Neutrophil (primary cell): Measurements from ENCODE around the gene ATAD3B.

Source experiments
- H3K27ac ChIP-seq: fragments of 200-600 bp; sonication (generic); 2 replicates; pipeline ENCODE4 v1.5.1; 2016; ENCODE audit warnings: mild to moderate bottlenecking, moderate library complexity
- H3K27me3 ChIP-seq: fragments of 200-600 bp; sonication (generic); 2 replicates; pipeline ENCODE4 v1.6.0; 2016; ENCODE audit warnings: mild to moderate bottlenecking
- H3K36me3 ChIP-seq: fragments of 200-600 bp; sonication (generic); 2 replicates; pipeline ENCODE4 v1.5.1; 2017
- H3K4me1 ChIP-seq, 2 experiments: fragments of 200-600 bp in 1 of 2; sonication (generic) in 1 of 2; 1 replicate in 1 of 2; 2 replicates in 1 of 2; pipeline versions ENCODE4 v1.5.1 to v1.6.1; 2013 to 2016; ENCODE audit warnings: low read depth in 1 of 2, low read length in 1 of 2, mild to moderate bottlenecking in 1 of 2, moderate library complexity in 1 of 2; ENCODE audit not compliant: control insufficient read depth in 1 of 2, insufficient read depth in 1 of 2
- H3K4me3 ChIP-seq, 2 experiments: fragments of 200-600 bp in 1 of 2; sonication (generic) in 1 of 2; 1 replicate in 1 of 2; 2 replicates in 1 of 2; pipeline ENCODE4 v1.5.1; 2013 to 2016; ENCODE audit warnings: low read depth in 1 of 2, low read length in 1 of 2, mild to moderate bottlenecking in 1 of 2, moderate library complexity in 1 of 2
- H3K9me3 ChIP-seq: fragments of 200-600 bp; sonication (generic); 2 replicates; pipeline ENCODE4 v1.5.1; 2016
- TF ChIP-seq, protein P1 (sequence below): fragments of 200-600 bp; sonication (generic); IDR thresholded peaks from 2 replicates; pipeline ENCODE4 v1.5.1; 2016; ENCODE audit warnings: antibody characterized with exemption

ATAD3B gene

DNA sequence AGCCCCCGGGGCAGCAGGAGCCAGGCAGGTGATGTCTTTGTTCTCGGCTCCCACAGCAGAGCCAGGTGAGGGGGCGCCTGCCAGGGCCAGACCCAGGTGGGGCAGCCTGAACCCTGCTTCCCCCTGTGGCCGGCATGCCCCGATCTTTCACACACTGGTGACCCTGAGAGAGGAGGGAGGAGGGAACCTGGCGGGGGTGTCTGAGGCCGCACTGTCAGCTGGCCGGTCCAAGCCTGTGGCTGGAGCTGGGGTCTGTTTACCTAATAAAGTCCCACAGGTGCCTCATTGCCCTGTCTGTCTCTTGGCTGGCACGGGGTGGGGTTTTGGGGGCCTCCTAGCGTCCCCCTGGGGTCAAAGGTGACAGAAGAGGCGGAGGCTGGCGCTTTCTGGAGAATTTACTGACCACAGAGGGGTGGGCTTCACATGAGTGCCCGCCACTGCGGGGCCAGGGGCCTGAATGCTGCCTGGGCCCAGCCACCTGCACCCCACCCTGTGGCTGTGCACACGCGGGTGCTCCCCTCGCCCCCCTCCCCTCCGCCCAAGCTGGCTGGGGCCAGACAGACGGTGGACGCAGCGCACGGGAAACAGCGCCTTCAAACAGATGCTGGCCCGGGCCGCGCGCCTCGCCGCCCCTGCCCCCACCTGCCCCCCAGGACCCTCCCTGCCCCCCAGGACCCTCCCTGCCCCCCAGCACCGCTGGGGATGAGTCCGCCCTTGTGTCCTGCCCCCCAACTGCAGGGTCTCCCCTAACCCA is 63.0 kb downstream of the ATAD3B start:
- TF ChIP-seq, protein P1, sequence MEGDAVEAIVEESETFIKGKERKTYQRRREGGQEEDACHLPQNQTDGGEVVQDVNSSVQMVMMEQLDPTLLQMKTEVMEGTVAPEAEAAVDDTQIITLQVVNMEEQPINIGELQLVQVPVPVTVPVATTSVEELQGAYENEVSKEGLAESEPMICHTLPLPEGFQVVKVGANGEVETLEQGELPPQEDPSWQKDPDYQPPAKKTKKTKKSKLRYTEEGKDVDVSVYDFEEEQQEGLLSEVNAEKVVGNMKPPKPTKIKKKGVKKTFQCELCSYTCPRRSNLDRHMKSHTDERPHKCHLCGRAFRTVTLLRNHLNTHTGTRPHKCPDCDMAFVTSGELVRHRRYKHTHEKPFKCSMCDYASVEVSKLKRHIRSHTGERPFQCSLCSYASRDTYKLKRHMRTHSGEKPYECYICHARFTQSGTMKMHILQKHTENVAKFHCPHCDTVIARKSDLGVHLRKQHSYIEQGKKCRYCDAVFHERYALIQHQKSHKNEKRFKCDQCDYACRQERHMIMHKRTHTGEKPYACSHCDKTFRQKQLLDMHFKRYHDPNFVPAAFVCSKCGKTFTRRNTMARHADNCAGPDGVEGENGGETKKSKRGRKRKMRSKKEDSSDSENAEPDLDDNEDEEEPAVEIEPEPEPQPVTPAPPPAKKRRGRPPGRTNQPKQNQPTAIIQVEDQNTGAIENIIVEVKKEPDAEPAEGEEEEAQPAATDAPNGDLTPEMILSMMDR = no peak
- H3K27me3 ChIP-seq = peaks cover 15% of the 10 kb centered on the region
- H3K27ac ChIP-seq = no peak overlapping the region
- H3K9me3 ChIP-seq = no peaks in the 10 kb centered on the region
- H3K36me3 ChIP-seq = peaks cover 15% of the 10 kb centered on the region
- no peaks in the 10 kb centered on the region for H3K4me1 ChIP-seq
- no peak overlapping the region for H3K4me3 ChIP-seq

DNA sequence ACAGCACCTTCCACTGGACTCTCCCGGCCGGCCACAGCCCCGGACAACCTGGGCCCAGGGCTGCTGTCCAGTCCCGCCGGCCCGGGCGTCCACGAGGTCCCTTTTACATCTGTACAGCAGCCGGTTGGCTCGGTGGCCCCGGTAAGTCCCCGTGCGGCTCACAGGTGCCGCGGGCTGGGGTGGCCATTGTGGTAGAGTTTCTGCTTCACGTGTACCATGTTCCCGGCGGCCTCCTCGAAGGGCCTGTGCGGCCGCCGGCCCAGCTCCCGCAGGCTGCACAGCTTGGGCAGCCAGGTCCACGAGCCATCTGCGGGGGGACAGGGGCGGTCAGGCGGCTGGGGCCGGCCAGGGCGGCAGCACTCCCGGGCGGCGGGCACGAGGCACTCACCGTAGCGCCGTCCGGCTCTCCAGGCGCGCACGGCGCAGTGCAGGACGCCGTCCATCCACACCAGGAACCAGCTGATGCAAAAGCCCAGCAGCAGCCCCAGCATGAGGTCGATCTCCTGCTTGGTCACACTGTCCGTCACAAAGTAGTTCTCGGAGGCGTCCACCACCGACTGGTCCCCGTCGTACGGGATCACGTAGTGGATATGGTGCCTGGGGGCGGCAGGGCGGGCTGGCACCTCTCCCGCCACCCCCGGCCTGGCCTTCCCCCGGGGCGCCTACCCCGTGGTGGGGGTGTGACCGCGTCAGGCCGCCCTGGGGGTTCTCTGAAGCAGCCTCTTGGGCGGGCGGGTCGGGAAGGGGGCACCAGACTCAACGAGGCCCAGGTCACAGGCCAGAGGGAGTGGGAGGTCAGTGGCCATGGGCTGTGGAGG is 63.8 kb downstream of the ATAD3B start:
- Histone ChIP-seq H3K36me3 (peaks cover 15% of the 10 kb centered on the region), H3K27me3 (peaks cover 23% of the 10 kb centered on the region)

DNA sequence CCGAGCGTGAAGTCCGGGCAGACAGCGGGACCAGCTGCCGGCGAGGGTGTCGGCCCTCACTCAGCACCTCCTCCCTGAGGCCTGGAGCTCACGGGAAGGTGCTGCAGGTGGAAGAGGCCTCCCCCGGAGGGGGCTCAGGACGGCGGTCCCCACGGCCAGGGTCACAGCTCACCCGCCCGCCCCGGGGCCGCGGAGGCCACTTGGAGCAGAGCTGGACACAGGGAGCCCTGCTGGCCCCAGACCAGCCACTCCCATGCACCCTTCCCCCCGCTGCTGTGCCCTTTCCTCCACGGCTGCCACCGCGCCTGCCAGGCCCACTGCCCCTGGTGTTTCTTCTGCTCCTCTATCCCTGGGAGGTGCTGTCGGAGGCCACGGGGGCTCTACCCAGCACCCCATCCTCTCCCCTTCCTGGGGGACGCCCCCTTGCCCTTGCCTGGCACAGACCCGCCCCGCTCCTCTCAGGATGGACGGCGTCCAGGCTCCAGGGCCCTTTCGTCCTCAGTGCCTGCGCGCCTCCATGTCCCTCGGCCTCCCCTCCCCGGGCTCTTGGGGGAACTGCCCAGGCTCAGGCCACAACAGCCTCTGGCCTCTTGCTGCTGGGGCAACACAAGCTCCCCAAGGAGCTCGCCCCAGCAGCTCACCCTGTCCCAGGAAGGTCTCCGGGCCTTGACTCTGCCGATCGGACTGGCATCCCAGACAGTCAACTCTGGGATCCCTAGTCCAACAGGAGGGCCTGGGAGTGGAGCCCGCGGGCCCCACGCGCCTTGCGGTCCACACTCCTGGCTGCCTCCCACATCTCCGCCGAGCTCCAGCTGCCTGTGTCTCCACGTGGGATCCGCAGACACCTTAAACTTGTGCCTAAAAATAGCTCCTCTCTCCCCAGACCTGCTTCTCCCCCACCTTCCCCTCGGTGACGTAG is 64.7 kb downstream of the ATAD3B start:
- peaks cover 0 to 6% of the 10 kb centered on the region in 2 experiments for H3K4me1 ChIP-seq
- no peaks in the 10 kb centered on the region for H3K9me3 ChIP-seq
- no peak overlapping the region for H3K4me3 ChIP-seq
- TF ChIP-seq, protein P1 = no peak
- H3K27ac ChIP-seq = no peak overlapping the region
- peaks cover 32% of the 10 kb centered on the region for H3K27me3 ChIP-seq
- H3K36me3 ChIP-seq = peaks cover 22% of the 10 kb centered on the region

More for the DNA sequence above, 63.8 kb downstream of the ATAD3B start:
- Histone ChIP-seq H3K4me3 (no peak overlapping the region), H3K4me1 (peaks cover 0 to 1% of the 10 kb centered on the region in 2 experiments), H3K27ac (no peak overlapping the region), H3K9me3 (no peaks in the 10 kb centered on the region)
- TF ChIP-seq, protein P1 = no peak

DNA sequence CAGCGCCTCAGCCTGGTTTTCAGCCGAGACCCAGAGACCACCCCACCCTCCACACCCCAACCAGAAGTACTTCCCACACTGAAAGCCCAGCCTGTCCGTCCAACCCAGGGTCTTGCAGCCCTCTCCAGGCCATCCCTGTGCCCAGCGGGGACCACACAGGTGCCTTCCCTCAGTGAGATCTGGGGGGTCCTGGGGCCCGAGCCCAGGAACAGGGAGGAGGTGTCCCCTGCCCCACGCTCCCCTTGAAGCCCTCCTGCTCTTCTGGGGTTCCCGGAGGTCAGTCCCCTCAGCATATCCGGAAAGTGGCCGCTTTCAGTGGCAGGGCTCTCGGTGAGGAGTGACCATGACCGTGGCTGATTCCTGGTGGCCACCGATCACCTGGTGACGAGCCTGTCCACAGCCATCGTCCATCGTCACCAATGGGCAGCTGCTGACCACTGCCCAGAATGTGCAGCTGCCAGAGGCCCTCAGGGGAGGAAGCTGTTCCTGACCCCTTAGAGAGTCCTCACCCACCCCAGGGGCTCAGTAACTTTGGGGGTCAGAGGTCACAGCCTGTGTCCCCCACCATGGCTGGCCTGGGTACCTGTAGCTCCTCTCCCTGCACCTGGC is 65.5 kb downstream of the ATAD3B start:
- Histone ChIP-seq H3K36me3 (peaks cover 30% of the 10 kb centered on the region), H3K27me3 (peaks cover 36% of the 10 kb centered on the region), H3K9me3 (no peaks in the 10 kb centered on the region), H3K27ac (no peak overlapping the region), H3K4me3 (no peak overlapping the region), H3K4me1 (peaks cover 0 to 6% of the 10 kb centered on the region in 2 experiments)
- TF ChIP-seq, protein P1 = no peak
